Esophagus muscularis mucosa (tissue), 4 donors: ENCODE results near the gene KIR2DL1. TPM values are rescaled to one million over a fixed set of nuclear protein-coding genes. Genes with fewer than 3 reads are reported as not detected.

Experiments used
- DNase-seq: peaks from one replicate; pipeline ENCODE4 v3.0.0-alpha.2; 2017; ENCODE audit errors: extremely low spot score
- H3K27ac ChIP-seq, 4 donors: fragments of 200-600 bp; sonication (generic); replicated peaks in 1 of 4; 1 replicate in 3 of 4; 2 replicates in 1 of 4; pipeline ENCODE4 v1.5.1; 2016 to 2019; ENCODE audit warnings: mild to moderate bottlenecking in 1 of 4
- H3K27me3 ChIP-seq, 4 donors: fragments of 200-600 bp; sonication (generic); one replicate each; pipeline versions ENCODE4 v1.5.1 to v1.6.0; 2016 to 2019
- H3K36me3 ChIP-seq, 4 donors: fragments of 200-600 bp; sonication (generic); one replicate each; pipeline ENCODE4 v1.5.1; 2016 to 2019
- H3K4me1 ChIP-seq, 4 donors: fragments of 200-600 bp; sonication (generic); one replicate each; pipeline ENCODE4 v1.5.1; 2016 to 2019
- H3K4me3 ChIP-seq, 4 donors: fragments of 200-600 bp; sonication (generic); 1 replicate in 2 of 4; 2 replicates in 2 of 4; pipeline ENCODE4 v1.5.1; 2016 to 2019; ENCODE audit warnings: mild to moderate bottlenecking in 4 of 4, moderate library complexity in 1 of 4
- H3K9me3 ChIP-seq, 4 donors: fragments of 200-600 bp; sonication (generic); 1 replicate in 3 of 4; 2 replicates in 1 of 4; pipeline ENCODE4 v1.5.1; 2016 to 2019
- CTCF ChIP-seq, 3 experiments: fragments of 200-600 bp in 2 of 3; fragments of 450-650 bp in 1 of 3; sonication (generic) in 2 of 3; IDR thresholded peaks; one replicate each; pipeline ENCODE4 v1.5.1; 2017 to 2019; ENCODE audit warnings: antibody characterized with exemption in 3 of 3, mild to moderate bottlenecking in 2 of 3, moderate library complexity in 1 of 3
- EP300 ChIP-seq: sonication (generic); formaldehyde crosslinking; IDR thresholded peaks from one replicate; pipeline ENCODE4 v1.6.1; 2017; ENCODE audit warnings: antibody characterized with exemption
- POLR2A ChIP-seq: fragments of 450-650 bp; IDR thresholded peaks from one replicate; pipeline ENCODE4 v1.6.1; 2017; ENCODE audit warnings: antibody characterized with exemption, moderate library complexity, mild to moderate bottlenecking, low read depth
- POLR2AphosphoS5 ChIP-seq, 2 donors: sonication (generic); formaldehyde crosslinking; IDR thresholded peaks; one replicate each; pipeline ENCODE4 v1.6.1; 2017; ENCODE audit warnings: antibody characterized with exemption in 2 of 2
- WGBS: methylation state at CpG from one replicate; pipeline ENCODE4 v1.1.5; 2018; 5-methylcytosine and 5-hydroxymethylcytosine counted together
- intact Hi-C: fragments of 100-400 bp; cut with DNase I; formaldehyde crosslinking; loops from one replicate; pipeline ENCODE4 v1.15.1; 2023
- total RNA-seq, 4 donors: library from RNA; depleted of rRNA; stranded (reverse); fragments of >200 nt; gene quantifications; one replicate each; pipeline versions ENCODE4 v1.1.0 to v1.2.1, GENCODE V29; 2016

The KIR2DL1 gene
- total RNA-seq, 4 donors from 2014 or later, result not detected

GRCh38 chr19:54791476-54791875, 21.9 kb downstream of the KIR2DL1 start:
- Histone ChIP-seq H3K27ac (no peak overlapping the region), H3K4me3 (no peak overlapping the region), H3K36me3 (no peaks in the 10 kb centered on the region), H3K9me3 (no peaks in the 10 kb centered on the region), H3K27me3 (peaks cover 0 to 11% (median 0%) of the 10 kb centered on the region in 4 donors), H3K4me1 (no peaks in the 10 kb centered on the region)
- no peak for DNase-seq
- intact Hi-C loops, result no loop called here
- 88% methylated on average over 6 of the region's 6 CpGs for WGBS
- TF ChIP-seq POLR2AphosphoS5 (IDR thresholded peaks at IDR 0.05) (no peak), EP300 (no peak), CTCF (IDR thresholded peaks at IDR 0.05) (no peak), POLR2A (no peak)

GRCh38 chr19:54792814-54793213, 23.2 kb downstream of the KIR2DL1 start:
- Histone ChIP-seq H3K4me1 (no peaks in the 10 kb centered on the region), H3K4me3 (peak overlapping the region; percentile 13 to 29 (median 20)), H3K27me3 (peaks cover 0 to 15% (median 0%) of the 10 kb centered on the region in 4 donors), H3K36me3 (no peaks in the 10 kb centered on the region), H3K9me3 (no peaks in the 10 kb centered on the region), H3K27ac (no peak overlapping the region)
- DNase-seq, result no peak
- no peak for TF ChIP-seq CTCF (IDR thresholded peaks at IDR 0.05)
- TF ChIP-seq POLR2AphosphoS5 (IDR thresholded peaks at IDR 0.05), result no peak
- TF ChIP-seq POLR2A, result no peak
- no peak for TF ChIP-seq EP300
- intact Hi-C loops, result no loop called here
- WGBS, result 62% methylated on average over 8 of the region's 8 CpGs

GRCh38 chr19:54795758-54796157, 26.2 kb downstream of the KIR2DL1 start:
- 52% methylated on average over 1 of the region's 1 CpG for WGBS
- no peak overlapping the region for H3K4me3 ChIP-seq
- H3K36me3 ChIP-seq, result no peaks in the 10 kb centered on the region
- TF ChIP-seq EP300 (no peak), POLR2A (no peak), CTCF (IDR thresholded peaks at IDR 0.05) (no peak), POLR2AphosphoS5 (IDR thresholded peaks at IDR 0.05) (no peak)
- H3K27me3 ChIP-seq, result peaks cover 0 to 16% (median 0%) of the 10 kb centered on the region in 4 donors
- no peaks in the 10 kb centered on the region for H3K4me1 ChIP-seq
- no peak overlapping the region for H3K27ac ChIP-seq
- DNase-seq, result no peak
- peaks cover 0 to 6% (median 0%) of the 10 kb centered on the region in 4 donors for H3K9me3 ChIP-seq
- intact Hi-C loops, result no loop called here

GRCh38 chr19:54803410-54803809, 33.8 kb downstream of the KIR2DL1 start, which contains the start of gene KIR2DL4:
Gene KIR2DL4, plus strand, starts transcription at chr19:54803610. Its CDS starts 42 bp downstream, at chr19:54803652.
- 91% methylated on average over 10 of the region's 10 CpGs for WGBS
- intact Hi-C loops, result no loop called here
- Histone ChIP-seq H3K9me3 (peaks cover 0 to 6% (median 0%) of the 10 kb centered on the region in 4 donors), H3K27me3 (peaks cover 0 to 30% (median 0%) of the 10 kb centered on the region in 4 donors), H3K27ac (no peak within 1 kb of the TSS), H3K4me1 (no peaks in the 10 kb centered on the region), H3K4me3 (no peak within 1 kb of the TSS), H3K36me3 (no peaks in the 10 kb centered on the region)
- TF ChIP-seq POLR2AphosphoS5 (IDR thresholded peaks at IDR 0.05) (no peak), CTCF (IDR thresholded peaks at IDR 0.05) (no peak), POLR2A (no peak), EP300 (no peak)
- DNase-seq, result peak; percentile 70

GRCh38 chr19:54804101-54804500, 34.5 kb downstream of the KIR2DL1 start:
- no peak overlapping the region for H3K27ac ChIP-seq
- no peaks in the 10 kb centered on the region for H3K36me3 ChIP-seq
- 50% methylated on average over 5 of the region's 5 CpGs for WGBS
- no peak overlapping the region for H3K4me3 ChIP-seq
- TF ChIP-seq POLR2A (no peak), CTCF (IDR thresholded peaks at IDR 0.05) (no peak), EP300 (no peak), POLR2AphosphoS5 (IDR thresholded peaks at IDR 0.05) (no peak)
- intact Hi-C loops, result no loop called here
- no peaks in the 10 kb centered on the region for H3K4me1 ChIP-seq
- H3K27me3 ChIP-seq, result peaks cover 0 to 30% (median 0%) of the 10 kb centered on the region in 4 donors
- peak; percentile 42 for DNase-seq
- H3K9me3 ChIP-seq, result peaks cover 0 to 6% (median 0%) of the 10 kb centered on the region in 4 donors
